Body of pancreas (tissue), 4 donors: Measurements from ENCODE around the gene DMRT1. TPM values are rescaled to one million over a fixed set of nuclear protein-coding genes. Genes with fewer than 3 reads are reported as not detected.

Experiments
- ATAC-seq: fragments of 150-250 bp; one replicate; pipeline ENCODE4 v1.9.1; 2016
- DNase-seq, 4 donors: peaks; one replicate each; pipeline ENCODE4 v3.0.0-alpha.2; 2019
- H3K27ac ChIP-seq, 4 donors: fragments of 200-600 bp; sonication (generic); 1 replicate in 3 of 4; 2 replicates in 1 of 4; pipeline versions ENCODE4 v1.5.1 to v1.6.1; 2016 to 2019; ENCODE audit warnings: mild to moderate bottlenecking in 1 of 4, mixed read lengths in 1 of 4, moderate library complexity in 1 of 4
- H3K27me3 ChIP-seq, 2 donors: fragments of 200-600 bp; sonication (generic); one replicate each; pipeline ENCODE4 v1.6.0; 2016; ENCODE audit warnings: mild to moderate bottlenecking in 1 of 2
- H3K36me3 ChIP-seq, 2 donors: fragments of 200-600 bp; sonication (generic); replicated peaks in 1 of 2; 2 replicates each; pipeline ENCODE4 v1.5.1; 2016; ENCODE audit warnings: low read depth in 2 of 2; ENCODE audit not compliant: insufficient read depth in 1 of 2
- H3K4me1 ChIP-seq: fragments of 200-600 bp; sonication (generic); one replicate; pipeline ENCODE4 v1.6.0; 2016
- H3K4me3 ChIP-seq, 2 donors: fragments of 200-600 bp; sonication (generic); 1 replicate in 1 of 2; 2 replicates in 1 of 2; pipeline ENCODE4 v1.5.1; 2016 to 2019
- H3K9me3 ChIP-seq, 3 donors: fragments of 200-600 bp; sonication (generic); 1 replicate in 2 of 3; 2 replicates in 1 of 3; pipeline ENCODE4 v1.5.1; 2016
- CTCF ChIP-seq, 7 experiments: fragments of 450-650 bp in 4 of 7; fragments of 200-600 bp in 3 of 7; sonication (generic) in 3 of 7; IDR thresholded peaks; one replicate each; pipeline ENCODE4 v1.5.1; 2016 to 2019; ENCODE audit warnings: antibody characterized with exemption in 7 of 7
- POLR2A ChIP-seq, 3 donors: fragments of 450-650 bp; IDR thresholded peaks; one replicate each; pipeline ENCODE4 v1.6.1; 2016; ENCODE audit warnings: antibody characterized with exemption in 3 of 3, mild to moderate bottlenecking in 2 of 3
- WGBS, 2 donors: methylation state at CpG; one replicate each; pipeline ENCODE4 v1.1.5; 2017; 5-methylcytosine and 5-hydroxymethylcytosine counted together
- intact Hi-C: fragments of 100-400 bp; cut with DNase I; formaldehyde crosslinking; loops from one replicate; pipeline ENCODE4 v1.15.1; 2023
- total RNA-seq, 2 donors: library from RNA; depleted of rRNA; stranded (reverse); fragments of >200 nt; gene quantifications; one replicate each; pipeline ENCODE4 v1.1.0, GENCODE V29; 2016

Gene DMRT1
- total RNA-seq, 2 donors from 2014 or later = not detected

- Histone ChIP-seq H3K4me3 (no peak overlapping the region), H3K27me3 (no peaks in the 10 kb centered on the region), H3K36me3 (no peaks in the 10 kb centered on the region), H3K9me3 (no peaks in the 10 kb centered on the region), H3K27ac (peak overlapping the region in 1 of 4 donors; percentile 7), H3K4me1 (peaks cover 4% of the 10 kb centered on the region)
- DNase-seq = peak; percentile 72 to 84 (median 76)
- peak; percentile 97 for ATAC-seq
- intact Hi-C loops = loop anchor here (5.0 kb wide), 1 partner anchor 118 kb away; no protein-coding TSS in a partner anchor
- WGBS, 2 donors = 6 to 7% methylated on average over 7 to 9 of the region's 9 CpGs
- no peak for TF ChIP-seq POLR2A (IDR thresholded peaks at IDR 0.05)
- peak; percentile 58 to 96 (median 90) for TF ChIP-seq CTCF (IDR thresholded peaks at IDR 0.05)
These were observed 52.4 kb downstream of the DMRT1 start for GRCh38 chr9:893843-894420.

- no peaks in the 10 kb centered on the region for H3K4me1 ChIP-seq
- 39 to 51% methylated on average over 12 of the region's 12 CpGs for WGBS, 2 donors
- ATAC-seq = no peak
- no peaks in the 10 kb centered on the region for H3K36me3 ChIP-seq
- TF ChIP-seq CTCF (IDR thresholded peaks at IDR 0.05) (no peak), POLR2A (IDR thresholded peaks at IDR 0.05) (no peak)
- no peak overlapping the region for H3K27ac ChIP-seq
- no peaks in the 10 kb centered on the region for H3K9me3 ChIP-seq
- H3K27me3 ChIP-seq = no peaks in the 10 kb centered on the region
- DNase-seq = peak in 1 of 4 donors; percentile 21
- intact Hi-C loops = no loop called here
- H3K4me3 ChIP-seq = no peak overlapping the region
These were observed 58.1 kb downstream of the DMRT1 start for GRCh38 chr9:899440-900184.

- H3K9me3 ChIP-seq = no peaks in the 10 kb centered on the region
- no peak for TF ChIP-seq POLR2A (IDR thresholded peaks at IDR 0.05)
- no peak for TF ChIP-seq CTCF (IDR thresholded peaks at IDR 0.05)
- H3K36me3 ChIP-seq = no peaks in the 10 kb centered on the region
- no peak overlapping the region for H3K27ac ChIP-seq
- WGBS, 2 donors = 79 to 85% methylated on average over 3 of the region's 3 CpGs
- intact Hi-C loops = no loop called here
- no peak for ATAC-seq
- H3K27me3 ChIP-seq = no peaks in the 10 kb centered on the region
- no peak for DNase-seq
- no peak overlapping the region for H3K4me3 ChIP-seq
- H3K4me1 ChIP-seq = no peaks in the 10 kb centered on the region
These were observed 62.4 kb downstream of the DMRT1 start for GRCh38 chr9:903886-904285.

GRCh38 chr9:905906-906305, 64.4 kb downstream of the DMRT1 start:
- ATAC-seq (no peak), DNase-seq (no peak)
- no peak for TF ChIP-seq POLR2A (IDR thresholded peaks at IDR 0.05)
- no peak for TF ChIP-seq CTCF (IDR thresholded peaks at IDR 0.05)
- no peaks in the 10 kb centered on the region for H3K4me1 ChIP-seq
- no peak overlapping the region for H3K4me3 ChIP-seq
- 48 to 51% methylated on average over 6 of the region's 6 CpGs for WGBS, 2 donors
- intact Hi-C loops = no loop called here
- no peaks in the 10 kb centered on the region for H3K36me3 ChIP-seq
- no peaks in the 10 kb centered on the region for H3K9me3 ChIP-seq
- H3K27ac ChIP-seq = no peak overlapping the region
- no peaks in the 10 kb centered on the region for H3K27me3 ChIP-seq
